CD4-positive, alpha-beta T cell treated with Interleukin-15 for 4 hours (primary cell): ENCODE measurements around the gene ZBP1.

Source experiments
- DNase-seq: peaks from one replicate; pipeline ENCODE4 v3.0.0-alpha.2; 2020; ENCODE audit warnings: low spot score

The ZBP1 gene

DNA sequence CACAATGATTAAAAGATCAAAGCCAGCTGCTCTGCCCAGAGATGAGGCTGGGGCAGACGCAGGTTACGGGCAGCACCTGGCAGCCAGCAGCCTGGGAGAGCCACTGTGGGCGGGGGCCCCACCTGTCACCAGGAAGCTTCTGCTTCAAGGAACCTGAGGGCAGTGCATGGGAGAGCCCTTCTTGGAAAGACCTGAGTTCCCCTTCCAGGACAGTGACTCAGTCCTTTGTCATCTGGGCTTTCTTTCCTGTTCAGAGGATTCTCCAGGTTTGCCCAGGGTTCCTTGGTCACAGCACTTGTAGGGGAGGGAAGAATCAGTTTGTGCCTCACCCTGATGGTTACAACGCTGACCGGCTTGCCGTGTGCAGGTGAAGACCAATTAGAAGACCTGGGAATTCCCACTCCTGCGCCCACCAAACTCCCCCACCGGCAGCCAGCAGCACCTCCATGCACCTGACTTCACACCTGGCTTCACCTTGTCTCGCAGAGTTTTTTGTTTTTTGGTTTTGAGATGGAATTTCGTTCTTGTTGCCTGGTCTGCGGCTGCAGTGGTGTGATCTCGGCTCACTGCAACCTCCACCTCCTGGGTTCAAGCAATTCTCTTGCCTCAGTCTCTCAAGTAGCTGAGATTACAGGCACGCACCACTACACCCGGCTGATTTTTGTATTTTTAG is 2.0 kb downstream of the ZBP1 start:
- peak; percentile 71 for DNase-seq

DNA sequence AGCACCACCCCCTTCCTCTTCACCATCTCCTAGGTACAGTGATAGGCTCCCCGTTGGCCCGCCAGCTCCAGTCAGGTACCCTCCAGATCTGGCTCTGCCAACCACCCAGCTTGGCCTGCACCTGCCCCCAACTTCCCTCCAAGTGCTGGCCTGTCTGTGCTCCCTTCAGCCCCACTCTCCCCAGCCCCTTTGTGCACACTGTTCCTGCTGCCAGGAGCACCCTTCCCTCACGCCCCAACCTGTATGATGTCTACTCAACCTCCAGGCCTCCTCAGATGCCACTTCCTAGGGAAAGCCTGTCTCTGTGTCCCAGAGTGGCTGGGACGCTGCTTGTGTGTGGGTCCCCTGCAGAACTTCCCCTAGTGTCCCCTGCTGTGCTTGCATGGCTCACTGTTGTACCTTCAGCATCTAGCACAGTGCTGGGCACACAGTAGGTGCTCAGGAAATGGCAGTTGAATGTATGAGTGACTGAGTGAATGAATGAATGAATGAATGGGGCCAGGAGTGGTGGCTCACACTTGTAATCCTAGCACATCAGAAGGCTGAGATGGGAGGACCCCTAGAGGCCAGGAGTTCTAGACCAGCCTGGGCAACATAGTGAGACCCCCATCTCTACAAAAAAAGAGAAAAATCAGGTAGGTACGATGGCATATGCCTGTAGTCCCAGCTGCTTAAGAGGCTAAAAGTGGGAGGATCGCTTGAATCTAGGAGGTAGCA is 3.0 kb downstream of the ZBP1 start:
- DNase-seq, result no peak

GRCh38 chr20:57616143-57616951 is 3.9 kb downstream of the ZBP1 start:
- no peak for DNase-seq

- DNase-seq, result no peak
These were observed 4.8 kb downstream of the ZBP1 start for GRCh38 chr20:57615445-57615811.

- no peak for DNase-seq
These were observed 5.5 kb downstream of the ZBP1 start for GRCh38 chr20:57614490-57615444.

GRCh38 chr20:57613481-57613921 is 6.7 kb downstream of the ZBP1 start:
- DNase-seq, result no peak

- DNase-seq, result no peak
These were observed 7.3 kb downstream of the ZBP1 start for GRCh38 chr20:57612916-57613315.

- no peak for DNase-seq
These were observed 7.8 kb downstream of the ZBP1 start for GRCh38 chr20:57612436-57612835.

DNA sequence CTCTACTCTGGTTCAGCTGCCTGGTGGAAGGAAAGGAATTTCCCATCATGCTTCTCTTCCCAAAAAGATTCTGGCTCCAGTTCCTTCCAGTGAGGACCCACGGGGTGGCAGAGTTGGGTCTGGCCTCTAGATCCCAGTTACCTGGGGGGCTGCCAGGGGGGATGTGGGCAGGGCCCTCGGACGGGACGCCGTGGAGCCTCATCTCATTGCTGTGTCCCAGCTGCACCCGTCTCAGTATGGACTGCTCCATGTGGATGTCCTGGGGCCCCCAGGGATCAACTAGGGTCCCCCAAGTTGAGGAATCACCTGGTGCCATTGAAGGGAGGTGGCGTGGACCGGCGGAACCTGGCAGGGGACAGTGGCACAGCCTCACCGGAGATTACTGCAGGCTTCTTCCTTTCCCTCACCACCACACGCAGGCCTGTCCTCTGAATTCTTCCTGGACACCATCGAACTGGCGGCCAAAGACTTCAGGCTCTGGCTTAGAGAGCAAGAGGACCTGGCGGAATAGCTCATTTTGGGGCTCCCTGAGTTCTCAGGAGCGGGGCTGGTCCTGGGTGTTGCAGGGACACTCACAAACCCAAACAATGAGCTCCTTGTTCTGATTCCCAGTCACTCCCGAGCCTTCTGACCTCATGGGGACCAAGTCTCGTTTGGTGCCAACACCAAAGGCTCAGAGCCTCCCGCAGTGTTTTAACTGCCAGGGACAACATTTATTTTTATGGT is 8.5 kb downstream of the ZBP1 start:
- DNase-seq, result no peak

GRCh38 chr20:57610261-57610952 is 9.8 kb downstream of the ZBP1 start:
- no peak for DNase-seq

DNA sequence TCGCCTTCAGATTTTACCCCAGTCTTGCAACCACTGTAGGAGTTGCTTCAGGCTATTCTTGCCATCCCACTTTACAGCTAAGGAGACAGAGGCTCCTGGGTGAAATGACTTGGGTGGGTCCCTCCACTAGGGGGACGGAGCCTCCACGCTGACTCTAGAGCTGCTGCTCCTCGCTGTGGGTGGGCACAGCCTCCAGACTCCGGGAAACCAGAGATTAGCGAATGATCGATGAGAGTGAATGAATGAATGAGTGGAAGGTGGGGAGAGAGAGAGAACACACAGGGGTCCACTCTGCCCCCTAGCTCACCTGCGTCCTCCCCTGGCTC is 10.4 kb downstream of the ZBP1 start:
- no peak for DNase-seq

DNA sequence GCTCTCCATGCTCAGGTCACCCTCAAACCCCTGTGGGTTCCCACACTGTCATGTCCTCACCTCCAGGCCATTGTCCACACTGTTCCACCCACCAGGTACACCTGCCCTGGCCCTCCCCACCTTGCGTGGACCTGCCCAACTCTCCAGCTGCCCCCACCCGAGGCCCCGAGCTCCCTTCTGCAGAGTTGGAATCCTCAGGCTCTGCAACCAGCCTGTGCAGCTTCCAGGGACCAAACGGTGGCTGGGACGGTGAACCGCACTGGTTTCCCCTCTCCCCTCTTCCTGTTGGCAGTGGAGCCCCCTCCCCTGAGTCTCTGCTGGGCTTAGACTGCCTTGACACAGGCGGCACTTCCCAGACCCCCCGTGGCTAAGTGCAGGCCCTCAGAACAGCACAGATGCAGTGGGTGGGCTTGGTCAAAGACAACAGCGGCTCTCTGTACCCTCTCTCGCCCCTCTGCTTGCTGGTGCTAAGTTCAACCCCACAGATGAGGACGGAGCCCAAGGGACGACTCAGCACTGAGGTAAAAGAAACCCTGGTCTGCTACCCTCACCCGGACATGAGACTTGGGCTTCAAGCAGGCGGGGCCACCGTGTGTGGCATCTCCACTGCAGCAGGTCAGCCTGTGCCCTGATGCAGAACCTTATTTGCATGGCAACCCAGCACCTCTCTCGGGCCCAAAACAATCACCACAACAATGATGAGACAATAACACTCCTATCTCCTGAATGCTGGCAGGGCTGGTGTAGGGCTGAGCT is 11.0 kb downstream of the ZBP1 start:
- DNase-seq, result no peak

DNA sequence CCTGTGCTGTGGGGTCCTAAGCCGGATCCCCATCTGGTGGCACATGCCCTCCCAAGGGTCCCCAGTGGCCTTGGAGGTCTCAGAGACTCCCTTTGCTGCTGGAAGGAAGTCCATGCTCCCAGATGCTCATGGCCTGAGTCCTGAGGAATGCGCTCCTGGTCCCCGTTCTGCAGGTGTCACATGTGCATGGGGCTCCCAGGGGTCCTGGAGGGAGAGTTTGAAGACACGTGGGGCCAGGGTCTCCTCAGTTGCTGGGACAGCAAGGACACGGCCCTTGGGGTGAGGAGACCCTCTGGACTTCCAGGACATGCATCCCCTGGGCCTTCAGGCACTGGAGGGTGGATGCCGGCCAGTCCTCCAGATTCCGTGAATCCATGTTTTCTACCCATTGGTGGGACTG is 11.7 kb downstream of the ZBP1 start:
- no peak for DNase-seq

DNA sequence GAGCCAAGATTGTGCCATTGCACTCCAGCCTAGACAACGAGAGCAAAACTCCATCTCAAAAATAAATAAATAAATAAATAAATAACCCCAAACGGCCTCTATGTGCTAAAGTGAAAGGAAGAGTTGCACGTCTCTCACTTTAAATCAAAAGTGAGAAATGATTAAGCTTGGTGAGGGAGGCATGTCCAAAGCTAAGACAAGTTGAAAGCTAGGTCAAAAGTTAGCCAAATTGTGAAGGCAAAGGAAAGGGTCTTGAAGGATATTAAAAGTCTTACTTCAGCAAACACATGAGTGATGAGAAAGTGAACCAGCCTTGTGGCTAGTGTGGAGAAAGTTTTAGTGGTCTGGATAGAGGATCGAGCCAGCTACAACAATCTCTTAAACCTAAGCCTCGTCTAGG is 14.3 kb downstream of the ZBP1 start:
- DNase-seq, result no peak

DNA sequence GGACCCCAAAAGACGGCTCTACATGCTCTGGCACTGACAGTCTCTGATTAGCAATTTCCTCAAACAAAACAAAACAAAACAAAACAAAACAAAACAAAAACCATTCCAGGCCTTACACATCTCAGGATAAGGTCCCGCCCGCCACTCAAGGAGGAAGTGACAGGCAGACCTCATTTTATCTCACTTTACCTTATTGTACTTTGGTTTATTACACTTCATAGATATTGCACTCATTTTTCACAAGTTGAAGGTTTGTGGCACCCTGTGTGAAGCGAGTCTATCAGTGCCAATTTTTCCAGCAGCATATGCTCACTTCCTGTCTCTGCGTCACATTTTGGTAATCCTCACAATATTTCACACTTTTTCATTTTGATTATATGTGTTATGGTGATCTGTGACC is 15.2 kb downstream of the ZBP1 start:
- peak; percentile 32 for DNase-seq

DNA sequence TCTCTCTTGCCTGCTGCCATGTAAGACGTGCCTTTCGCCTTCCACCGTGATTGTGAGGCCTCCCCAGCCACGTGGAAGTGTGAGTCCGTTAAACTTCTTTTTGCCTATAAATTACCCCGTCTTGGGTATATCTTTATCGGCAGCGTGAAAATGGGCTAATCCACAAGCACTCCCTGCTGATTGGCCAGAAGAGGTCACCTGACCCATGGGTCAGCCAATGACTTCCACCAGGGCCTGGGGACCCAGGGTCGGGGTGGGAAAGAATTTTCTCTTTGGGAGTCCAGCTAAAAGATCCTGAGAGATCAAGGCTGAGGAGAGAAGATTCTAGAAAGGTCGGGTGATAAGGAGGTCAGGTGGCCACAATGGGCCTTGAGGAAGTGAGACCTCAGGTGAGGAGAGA is 17.1 kb downstream of the ZBP1 start:
- DNase-seq, result no peak

DNA sequence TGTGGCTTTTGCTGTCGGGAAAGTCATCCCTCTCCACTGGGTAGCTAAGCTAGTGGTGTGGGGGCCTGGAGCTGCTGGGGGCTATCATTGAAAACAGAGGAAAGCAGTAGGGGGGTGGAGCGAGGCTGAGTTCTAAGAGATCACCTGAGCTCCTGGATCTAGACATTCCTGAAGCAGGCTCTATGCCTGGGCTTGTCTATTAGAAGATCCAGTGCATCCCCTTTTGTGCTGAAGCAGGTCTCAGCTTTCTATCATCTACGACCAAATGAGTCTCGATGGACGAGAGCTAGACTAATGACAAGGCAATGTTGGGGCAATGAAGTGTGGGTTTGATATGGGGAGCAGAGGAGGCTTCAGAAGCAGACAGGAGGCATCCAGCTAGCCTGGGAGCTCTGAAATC is 18.5 kb downstream of the ZBP1 start:
- no peak for DNase-seq

DNA sequence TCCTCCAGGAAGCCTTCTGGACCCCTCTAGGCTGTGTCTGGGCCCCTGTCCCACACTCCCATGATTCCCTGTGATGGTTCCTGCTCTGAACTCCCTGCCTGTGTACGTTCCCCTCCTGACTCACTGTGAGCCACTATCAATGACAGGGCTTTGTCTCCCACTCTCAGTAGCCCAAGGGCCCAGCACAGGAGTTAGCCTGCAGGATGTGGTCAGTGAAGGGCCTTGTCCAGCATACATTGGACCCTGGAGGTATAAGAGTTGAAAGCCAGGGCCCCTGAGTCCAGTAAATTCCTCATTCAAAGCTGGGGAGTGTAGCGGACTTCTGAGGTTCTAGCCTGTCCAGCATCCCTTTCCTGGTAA is 19.0 kb downstream of the ZBP1 start:
- no peak for DNase-seq

DNA sequence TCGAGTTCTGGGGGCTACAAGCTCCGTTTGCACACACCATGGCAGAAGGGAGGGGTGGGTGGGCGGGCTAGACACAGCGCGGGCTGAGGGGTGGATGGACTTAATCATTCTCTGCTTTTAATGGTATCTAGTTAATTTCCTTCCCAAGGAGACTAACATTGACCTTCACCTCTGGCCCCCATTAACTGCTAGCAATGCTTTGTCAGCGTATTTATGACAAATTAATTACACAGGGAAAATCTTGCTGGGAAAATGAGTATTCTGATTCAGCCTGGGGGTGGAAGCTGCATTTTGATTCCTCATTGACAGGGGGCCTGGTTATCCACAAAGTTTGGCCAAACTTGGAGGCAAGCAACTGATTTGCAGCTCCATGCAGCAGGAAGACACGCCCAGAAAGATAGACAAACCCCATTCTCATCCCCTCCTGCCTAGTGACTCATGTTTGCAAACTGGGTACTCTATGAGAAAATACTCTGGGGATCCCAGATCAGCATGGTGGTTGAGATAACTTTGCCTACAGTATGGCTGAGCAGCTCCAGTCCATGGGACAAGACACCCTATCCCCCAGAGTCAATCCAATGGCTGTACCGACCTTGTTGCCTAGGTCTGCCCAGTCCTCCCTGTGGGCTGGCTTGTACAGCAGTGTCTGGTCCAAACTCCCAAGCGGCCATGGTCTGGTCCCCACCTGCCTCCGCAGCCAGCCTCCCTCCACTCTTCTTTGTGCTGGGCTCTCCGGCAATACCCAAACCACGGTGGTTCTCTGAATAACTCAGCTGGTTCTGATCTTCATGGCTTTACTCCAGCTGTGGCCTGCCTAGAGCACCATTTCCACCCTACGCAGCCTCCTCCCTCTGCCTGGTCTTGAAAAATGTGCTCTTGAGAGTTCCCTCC is 19.7 kb downstream of the ZBP1 start:
- no peak for DNase-seq
